GM19328 (cell line): ENCODE results near the gene KCNJ15.

Source experiments
- ATAC-seq: cut with Tn5 transposase; IDR thresholded peaks from one replicate; pipeline ENCODE4 v1.9.1; 2021; ENCODE audit warnings: mild to moderate bottlenecking, moderate library complexity; ENCODE audit not compliant: unreplicated experiment

The KCNJ15 gene

DNA sequence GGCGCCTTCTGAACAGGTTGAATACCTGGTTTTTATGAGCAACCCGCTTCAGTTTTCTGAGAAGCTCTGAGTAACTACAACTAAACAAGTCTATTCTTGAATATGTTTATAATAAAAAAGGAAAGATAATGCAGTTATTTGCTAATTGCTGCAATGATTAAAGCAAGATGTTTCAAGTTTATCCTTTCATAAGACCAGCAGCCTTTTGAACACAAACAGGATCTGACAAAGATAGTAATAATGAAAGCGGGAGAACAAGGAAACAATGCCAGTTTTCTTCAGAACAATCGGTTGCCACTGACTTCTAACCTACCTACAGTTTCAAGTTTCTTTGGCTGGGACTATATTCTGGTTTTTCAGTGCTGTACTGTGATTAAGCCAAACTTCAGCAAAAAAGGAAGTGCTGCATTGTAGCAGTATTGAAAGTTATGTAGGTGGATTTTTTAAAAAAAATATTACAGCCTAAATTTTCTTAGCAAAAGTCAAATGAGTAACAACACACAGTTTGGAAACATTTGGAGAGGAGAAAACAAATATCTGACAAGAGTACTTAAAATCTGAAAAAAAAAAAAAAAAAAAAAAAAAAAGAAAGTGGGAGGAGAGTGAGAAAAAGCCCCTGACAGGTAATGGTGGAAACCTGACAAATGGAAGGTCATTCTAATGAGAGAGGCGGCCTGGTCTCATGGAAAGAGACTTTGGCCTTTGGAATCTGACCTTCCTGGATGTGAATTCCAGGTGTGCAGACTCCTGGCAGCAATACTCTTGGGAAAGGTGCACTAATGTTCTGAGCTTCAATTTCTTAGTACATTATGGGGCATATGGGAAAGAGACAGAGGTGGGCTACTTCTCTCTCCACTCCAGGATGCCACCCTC, 11.4 kb downstream of the KCNJ15 start:
- no peak for ATAC-seq

DNA sequence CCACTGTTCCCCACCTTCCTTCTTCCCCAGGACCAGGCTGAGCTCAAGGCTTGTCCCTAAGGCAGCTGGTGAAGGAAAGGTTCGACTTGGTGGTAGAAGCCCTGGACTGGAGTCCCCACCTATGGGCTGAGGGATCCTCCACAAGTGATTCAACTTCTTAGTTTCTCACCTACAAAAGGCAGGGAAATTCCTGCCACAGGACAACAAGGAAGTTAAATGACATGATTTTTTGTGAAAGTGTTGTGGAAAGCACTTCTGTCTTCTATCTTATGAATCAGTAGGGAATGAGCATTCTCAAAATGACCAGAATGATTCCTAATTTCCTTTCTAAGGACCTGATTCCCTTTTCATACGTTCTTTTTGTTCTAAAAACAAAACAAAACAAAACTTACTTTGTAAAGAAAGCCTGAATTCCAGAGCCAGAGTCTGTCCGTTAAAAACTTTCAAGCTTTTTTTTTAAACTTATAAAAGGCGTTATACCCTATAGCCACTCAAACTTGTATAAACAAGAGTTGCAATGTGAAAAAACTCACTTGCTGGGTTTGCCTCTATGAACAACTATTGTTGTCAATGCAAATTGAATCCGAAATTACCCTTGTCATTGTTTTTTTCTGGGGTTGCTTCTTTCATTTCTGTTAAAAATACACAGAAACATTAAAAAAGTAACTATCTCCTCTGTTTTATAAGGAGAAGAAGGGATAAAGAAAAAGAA, 12.2 kb downstream of the KCNJ15 start:
- ATAC-seq = peak; percentile 18

DNA sequence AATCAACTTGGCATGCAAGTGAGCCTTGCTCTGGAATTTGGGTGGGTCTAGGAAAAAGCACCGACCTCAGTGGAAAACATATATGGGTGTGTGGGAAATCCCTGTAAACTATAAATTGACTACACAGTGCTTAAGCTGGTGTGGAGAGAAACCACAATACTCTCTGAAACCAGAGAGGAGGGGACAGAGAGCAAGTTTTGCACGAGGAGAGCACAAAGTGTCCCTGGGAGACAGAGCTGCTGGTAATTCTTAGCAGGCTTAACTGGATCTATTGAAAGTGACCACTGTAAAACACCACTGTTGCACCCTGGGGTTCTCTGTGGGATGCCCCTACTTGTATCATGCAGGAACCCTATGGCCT, 12.8 kb downstream of the KCNJ15 start:
- peak; percentile 68 for ATAC-seq

DNA sequence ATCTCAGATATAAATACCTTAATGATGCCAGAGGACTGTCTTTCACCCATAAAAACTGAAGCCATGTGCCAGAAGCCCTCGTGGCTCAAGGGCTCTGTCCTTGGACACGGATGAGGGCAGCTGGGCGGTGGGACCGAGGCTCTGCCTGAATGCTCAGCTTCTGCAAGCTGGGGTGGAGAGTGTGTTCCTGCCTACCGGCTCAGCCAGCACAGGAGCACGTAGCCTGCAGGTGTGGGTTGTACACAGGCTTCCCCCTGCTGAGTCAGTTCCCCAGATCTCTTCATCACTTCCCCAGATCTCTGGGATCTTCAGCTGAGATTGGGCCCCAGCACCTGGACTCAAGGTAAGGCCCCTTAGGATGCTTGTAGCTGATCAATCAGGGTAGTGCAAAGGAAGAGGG, 15.4 kb downstream of the KCNJ15 start:
- ATAC-seq = no peak

DNA sequence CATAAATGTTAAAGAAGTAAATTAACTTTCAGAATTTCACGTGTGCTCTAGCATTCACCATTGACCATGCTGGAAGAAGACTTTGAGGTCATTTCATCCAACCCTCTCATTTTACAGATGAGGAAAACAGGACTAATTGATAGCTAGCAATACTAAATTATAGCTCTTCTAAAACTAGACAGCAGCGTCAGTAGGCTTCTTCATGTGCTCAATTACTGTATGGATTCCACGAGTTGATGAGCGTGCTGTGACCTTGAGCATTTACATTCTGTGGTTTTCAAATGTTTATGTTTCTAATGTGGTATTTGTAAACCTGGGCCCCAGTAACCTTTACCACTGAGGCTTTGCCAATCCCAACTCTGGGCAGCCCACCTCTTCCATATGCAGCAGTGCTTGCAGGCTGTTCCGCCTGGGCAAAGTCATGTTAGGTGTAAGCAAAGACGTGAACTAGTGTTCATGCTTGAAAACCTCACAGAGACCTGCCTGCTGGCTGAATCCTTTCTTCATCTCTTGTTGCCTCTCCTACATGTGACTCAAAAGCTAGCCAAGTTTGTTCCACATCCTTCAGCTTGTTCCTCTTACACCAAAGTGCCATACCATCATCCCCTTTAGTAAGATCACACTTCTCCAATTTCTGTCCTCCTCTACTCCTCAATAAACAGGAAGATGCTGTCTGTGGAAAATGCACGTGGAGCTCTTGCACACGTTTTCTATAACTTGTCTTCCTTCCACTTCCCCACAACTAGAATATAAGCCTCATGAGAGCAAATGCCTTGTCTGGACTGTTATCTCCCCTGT, 17.2 kb downstream of the KCNJ15 start:
- ATAC-seq = no peak

DNA sequence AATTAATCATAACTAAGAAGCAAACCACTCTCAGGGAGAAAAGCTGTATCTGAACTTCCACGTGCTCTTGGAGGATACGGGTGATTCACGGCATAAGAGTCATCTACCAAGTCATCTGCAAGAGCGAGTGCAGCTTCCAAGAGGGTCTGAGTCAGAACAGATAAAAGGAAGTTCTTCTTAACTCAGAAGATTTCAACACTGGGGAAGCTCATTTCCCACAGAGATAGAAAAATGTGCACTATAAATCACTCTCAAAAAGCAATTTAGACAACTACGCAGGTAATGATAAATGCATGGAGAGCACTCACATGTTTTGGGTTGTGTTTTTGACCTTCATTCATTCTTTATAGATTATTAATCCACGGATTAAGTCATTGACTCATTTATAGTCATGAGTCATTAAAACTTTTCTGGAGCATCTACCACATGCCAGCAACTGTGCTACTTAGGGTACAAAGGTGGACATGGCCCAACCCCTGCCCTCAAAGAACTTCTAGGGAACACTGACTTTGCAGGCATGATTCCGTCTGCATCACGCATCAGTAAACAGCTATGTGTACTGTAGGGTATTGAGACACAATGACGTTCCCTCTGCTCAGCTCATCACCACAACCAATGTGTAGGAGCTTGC, 20.8 kb downstream of the KCNJ15 start:
- ATAC-seq = no peak

DNA sequence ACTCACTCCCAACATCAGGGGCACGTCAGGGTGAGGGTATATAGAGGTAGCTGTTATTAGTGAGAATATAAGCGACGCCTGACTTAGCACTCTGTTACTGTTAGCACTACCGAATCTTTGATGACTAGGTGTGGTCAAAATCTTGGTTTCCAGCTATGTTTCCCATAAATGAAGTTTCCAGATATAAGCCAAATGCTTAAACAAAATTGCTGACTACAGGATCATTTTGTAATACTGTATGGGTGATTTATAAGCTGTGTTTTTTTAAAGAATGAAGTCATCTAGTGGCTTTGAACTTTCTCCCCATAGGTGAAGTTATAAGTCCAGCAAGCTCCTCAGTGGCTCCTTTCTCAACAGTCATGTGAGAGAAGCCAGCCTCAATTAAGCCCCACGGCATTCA, 23.7 kb downstream of the KCNJ15 start:
- ATAC-seq = no peak

DNA sequence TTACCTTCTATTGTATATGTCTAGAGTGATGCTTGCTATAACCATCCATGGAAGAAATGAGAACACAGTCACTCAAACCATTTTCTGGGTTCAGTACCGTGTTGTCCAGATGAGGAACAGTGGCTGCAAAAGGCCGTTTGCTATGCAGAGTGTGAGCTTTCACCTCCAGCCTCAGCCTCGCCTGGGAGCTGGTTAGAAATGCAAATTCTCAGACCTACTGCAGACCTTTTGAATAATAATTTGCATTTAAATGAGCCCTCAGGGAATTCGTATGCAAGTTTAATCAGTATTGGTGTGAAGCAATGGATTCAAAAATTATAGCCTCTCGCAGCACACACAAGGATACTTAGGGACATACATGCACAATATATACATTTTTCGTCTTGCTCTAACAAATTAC, 24.1 kb downstream of the KCNJ15 start:
- no peak for ATAC-seq

DNA sequence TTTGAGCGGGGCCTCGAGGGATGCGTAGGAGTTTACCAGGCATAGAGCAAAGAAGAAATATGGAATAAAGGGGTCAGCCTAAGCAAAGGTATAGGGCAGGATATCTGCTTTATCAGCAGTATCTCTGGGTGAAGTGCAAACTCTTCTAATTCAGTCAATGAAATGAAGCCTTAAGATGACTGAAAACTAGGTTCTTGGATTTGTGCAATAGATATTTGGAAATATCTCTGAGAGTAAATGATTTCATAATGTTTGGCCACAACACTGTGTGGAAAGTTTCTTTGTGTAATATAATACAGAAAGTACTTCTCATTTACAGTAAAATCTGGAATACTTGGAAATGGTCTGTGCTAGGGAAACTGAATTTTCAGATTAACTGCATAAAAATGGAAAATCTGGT, 26.1 kb downstream of the KCNJ15 start:
- ATAC-seq = no peak

DNA sequence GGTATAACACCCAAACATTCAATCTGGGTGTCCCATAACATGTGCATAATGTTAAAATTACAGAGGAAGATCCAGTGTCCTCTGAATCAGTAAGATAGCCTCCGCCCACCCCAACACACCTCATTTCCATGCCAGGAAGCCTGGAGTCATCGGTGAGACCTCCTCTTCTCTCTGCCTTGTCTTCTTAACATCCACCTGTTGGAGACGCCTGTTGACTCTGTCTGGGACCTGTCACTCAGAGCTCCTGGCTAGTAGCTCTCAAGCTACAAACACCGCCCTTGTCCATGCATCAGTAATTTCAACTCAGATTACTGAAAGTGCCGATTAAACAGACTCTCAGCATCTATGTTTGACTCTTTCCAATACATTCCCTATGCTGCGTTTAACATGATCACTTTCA, 27.4 kb downstream of the KCNJ15 start:
- no peak for ATAC-seq

DNA sequence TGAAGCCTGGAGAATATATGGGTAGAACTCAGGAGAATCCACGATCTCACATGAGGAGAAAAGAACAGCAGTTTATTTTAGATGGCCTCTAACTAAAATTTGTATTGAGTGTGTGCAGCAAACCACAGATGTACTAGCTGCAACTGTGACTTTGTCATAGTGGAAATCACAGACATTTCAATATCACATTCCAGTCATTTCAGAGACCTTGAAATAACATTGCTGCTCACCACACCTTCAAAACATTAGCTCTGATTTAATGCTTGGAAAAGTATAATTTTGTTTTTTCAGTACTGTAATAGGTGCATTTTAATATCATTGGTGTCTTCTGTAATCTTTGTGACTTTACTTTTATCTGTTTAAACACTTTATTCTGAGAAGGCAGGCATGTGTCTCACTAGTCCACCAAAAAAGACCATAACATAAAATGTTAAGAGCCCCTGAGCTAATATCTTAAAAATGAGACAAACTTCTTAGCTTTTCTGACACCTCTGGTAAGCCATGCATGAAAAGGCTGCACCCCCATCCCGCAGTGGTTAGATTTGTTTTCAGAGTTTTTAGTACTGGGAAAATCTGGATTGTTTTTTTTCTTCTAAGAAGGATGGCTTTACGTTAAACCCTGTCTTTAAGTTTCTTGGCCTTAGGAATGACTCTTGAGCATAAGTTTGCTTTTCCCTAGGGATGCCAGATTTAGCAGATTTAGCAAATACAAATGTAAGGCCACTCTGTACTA, 30.1 kb downstream of the KCNJ15 start:
- no peak for ATAC-seq

DNA sequence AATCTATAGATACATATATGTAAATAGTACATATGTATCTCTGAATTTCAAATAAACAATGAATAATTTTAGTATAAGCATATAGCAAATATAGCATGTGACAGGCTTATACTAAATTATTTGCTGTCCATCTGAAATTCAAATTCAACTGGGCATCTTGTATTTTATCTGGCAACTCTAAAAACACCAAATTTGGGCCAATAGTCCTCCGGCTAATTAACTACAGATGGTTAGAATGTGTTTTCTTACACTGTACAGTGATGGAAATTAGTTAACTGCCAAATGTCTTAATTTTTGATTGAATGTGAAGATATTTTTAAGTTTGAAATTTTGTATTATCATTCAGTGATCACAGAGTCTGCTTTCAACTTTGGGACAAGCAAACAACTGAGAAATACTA, 30.7 kb downstream of the KCNJ15 start:
- no peak for ATAC-seq

DNA sequence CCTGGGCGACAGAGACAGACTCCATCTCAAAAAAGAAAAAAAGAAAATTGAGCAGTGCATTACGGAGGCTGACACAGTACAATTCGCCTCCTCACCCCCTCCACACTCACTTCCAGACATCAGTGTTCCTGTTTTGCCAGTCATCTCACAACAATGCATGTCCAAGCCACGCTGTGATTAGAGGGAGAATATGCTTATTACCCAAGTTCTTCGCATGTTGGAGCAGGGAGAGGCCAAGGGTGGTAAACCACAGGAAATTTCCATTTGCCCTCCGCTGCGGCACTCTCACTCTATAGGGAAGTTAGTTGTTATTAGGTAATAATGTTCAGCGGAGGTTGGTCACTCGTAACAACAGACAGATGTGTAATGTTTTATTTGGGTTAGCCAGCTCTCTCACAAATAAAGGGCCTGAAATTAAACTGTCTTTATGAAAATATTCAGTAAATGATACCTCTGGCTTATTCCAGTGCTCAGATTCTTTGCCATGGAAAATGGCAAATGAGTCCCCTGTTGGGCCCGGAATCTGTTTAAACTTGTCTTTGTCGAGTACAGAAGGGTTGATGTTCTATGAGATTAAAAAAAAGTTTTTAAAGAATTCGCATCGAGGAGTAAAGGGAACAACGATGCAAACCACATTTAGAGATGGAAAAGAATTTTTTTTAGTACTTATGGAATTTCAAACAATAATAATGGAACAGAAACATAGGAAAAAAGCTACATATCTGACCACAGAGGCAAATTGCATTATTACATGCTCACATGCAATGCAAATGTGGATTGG, 33.1 kb downstream of the KCNJ15 start:
- ATAC-seq = no peak

DNA sequence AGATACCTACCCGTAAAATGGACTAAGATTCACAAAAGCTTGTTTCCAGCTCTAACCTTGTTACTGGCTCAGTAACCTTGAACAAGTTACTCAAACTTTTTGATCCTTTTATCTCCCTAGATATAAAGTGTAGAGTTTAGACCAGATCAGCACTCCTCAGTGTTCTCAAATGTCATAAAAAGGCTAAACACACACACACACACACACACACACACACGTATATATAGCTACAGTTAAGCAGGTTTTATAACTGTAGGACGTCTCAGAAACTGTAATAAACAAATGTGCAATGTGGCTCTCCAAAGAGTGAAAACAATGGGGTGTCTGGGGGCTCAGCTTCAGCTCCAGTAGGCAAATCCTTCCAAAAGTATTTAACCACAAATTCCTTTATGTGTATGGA, 34.0 kb downstream of the KCNJ15 start:
- ATAC-seq = no peak

DNA sequence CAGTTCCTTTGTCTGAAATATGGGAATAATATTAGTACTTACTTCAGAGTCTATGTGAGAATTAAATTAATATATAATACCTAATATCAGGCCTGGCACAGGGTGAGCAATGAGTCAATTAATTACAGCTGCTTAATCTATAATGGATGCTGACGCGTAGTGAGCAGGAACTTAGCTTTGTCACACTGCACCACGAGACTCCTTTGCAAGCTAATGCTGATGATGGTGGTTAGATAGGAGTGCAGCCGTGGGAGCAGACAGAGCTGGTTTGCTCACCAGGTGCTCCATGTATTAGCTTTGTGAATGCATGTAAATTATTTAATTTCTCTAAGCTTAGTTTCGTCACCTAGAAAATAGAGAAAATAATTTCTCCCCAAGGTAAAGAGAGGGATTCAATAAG, 35.1 kb downstream of the KCNJ15 start:
- no peak for ATAC-seq

DNA sequence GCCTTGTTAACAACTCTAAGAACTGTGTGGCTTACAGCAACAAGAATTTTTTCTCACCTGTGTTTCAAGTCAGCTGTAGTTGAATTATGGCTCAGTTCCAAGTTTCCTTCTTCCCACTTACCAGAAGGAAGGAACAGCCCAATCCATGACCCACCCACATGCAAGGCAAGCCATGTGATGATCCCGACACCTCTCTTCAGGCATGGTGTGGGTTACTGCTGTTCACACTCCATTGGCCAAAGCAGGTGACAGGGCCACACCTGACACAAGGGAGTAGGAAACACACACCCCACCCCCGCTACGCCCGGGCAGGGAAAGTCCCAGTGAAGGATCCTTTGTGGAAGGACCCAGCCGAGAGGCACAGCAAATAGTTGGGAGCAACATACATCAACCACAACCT, 36.3 kb downstream of the KCNJ15 start:
- no peak for ATAC-seq

DNA sequence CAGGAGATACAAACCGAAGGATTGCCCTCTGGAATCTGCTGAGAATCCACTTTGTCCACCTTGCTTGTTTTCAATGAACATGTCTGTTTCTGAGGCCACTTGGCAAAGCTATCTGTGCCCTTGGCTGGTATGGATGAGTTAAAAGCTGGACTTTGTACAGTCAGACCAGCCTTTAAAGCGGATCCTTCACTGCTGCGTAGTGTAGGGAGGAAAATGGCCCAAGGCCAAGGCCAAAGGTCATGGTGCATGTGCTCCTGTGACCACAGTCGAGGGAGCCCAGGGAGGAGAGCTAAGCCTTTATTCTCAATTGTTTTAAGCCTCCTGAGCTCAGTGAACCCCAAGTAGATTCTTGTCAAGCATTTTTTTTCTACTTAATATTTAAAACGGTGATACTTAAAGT, 37.0 kb downstream of the KCNJ15 start:
- ATAC-seq = no peak

DNA sequence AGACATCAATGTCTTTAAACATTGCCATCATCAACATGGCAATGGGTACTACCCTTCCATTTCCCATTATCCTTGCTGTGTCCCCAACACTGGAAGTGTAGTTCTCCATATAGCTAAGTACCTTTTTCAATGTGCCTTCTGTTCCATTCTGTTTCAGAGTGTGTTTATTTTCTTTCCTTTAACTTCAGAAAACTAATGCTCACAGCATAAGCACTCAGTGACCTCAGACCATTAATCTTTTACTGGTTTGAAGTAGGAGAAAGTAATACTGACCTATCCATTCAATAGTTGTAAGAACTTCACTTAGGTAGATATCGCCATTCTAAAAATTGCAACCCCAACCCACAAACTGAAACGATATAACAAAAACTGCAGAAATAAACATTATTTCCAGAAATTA, 37.8 kb downstream of the KCNJ15 start:
- no peak for ATAC-seq

DNA sequence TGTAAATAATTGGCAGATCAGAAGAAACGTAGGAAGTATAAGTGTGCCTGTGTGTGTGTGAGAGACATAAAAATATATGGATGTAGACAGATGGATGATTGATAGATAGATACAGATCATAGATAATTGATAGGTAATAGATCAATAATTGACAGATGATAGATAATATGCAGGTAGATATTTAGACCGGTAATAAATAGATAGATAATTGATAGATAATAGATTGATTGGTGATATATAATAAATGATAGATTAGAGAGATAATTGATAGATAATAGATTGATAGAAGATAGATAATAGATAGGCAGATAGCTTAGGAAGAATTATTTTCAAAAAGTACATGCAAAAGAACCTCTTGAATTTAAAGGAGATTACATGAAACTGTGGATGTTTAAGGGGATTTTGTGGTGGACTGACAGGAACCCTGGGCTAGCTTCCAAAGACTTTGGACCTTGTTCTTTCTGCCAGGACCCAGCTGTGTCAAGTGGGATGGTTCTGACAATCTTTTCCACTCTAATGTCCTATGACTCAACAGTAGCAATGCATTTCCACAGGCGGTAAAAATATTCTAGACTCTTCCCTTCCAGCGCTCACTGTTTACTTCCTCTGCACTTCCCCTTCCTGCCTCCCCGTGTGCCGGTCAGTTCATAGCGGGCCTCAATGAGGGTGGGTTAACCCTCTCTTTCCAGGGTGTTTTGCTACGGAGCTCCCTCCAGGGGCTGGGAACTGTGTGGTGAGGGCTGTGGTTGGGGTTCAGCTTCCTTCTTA, 39.4 kb downstream of the KCNJ15 start:
- no peak for ATAC-seq
